Stomach smooth muscle (tissue), 2 donors: Measurements from ENCODE around the gene UQCC5.

Experiments
- H3K27ac ChIP-seq: one replicate; pipeline ENCODE4 v1.7.0; 2013; ENCODE audit warnings: mild to moderate bottlenecking, low read length, inconsistent platforms
- H3K27me3 ChIP-seq, 2 donors: one replicate each; pipeline ENCODE4 v1.7.0; 2013; ENCODE audit warnings: low read length in 2 of 2; ENCODE audit not compliant: insufficient read depth in 2 of 2, control insufficient read depth in 1 of 2
- H3K36me3 ChIP-seq, 2 donors: one replicate each; pipeline ENCODE4 v1.7.0; 2013; ENCODE audit warnings: low read length in 2 of 2; ENCODE audit not compliant: control insufficient read depth in 2 of 2, insufficient read depth in 2 of 2
- H3K4me1 ChIP-seq: one replicate; pipeline ENCODE4 v1.7.0; 2013; ENCODE audit warnings: low read length; ENCODE audit not compliant: control insufficient read depth, insufficient read depth
- H3K4me3 ChIP-seq, 2 donors: one replicate each; pipeline ENCODE4 v1.7.0; 2013; ENCODE audit warnings: low read length in 2 of 2
- H3K9ac ChIP-seq, 2 donors: one replicate each; pipeline ENCODE4 v1.7.0; 2013; ENCODE audit warnings: low read length in 2 of 2, mild to moderate bottlenecking in 1 of 2
- H3K9me3 ChIP-seq, 2 donors: one replicate each; pipeline ENCODE4 v1.7.0; 2013; ENCODE audit warnings: low read length in 2 of 2; ENCODE audit not compliant: control insufficient read depth in 2 of 2
- donor health status: healthy.
- donor health status: Pancreatic carcinoma.

UQCC5 gene

GRCh38 chr3:52537165-52537620 lies 788 bp downstream of the UQCC5 start:
- Histone ChIP-seq H3K4me1 (peaks cover 49% of the 10 kb centered on the region), H3K4me3 (peak overlapping the region; percentile 75 to 96), H3K9me3 (no peaks in the 10 kb centered on the region), H3K36me3 (peaks cover 0 to 10% of the 10 kb centered on the region in 2 donors), H3K9ac (peak overlapping the region; percentile 70 to 93), H3K27me3 (no peaks in the 10 kb centered on the region), H3K27ac (peak overlapping the region; percentile 88)

- H3K4me1 ChIP-seq, result peaks cover 45% of the 10 kb centered on the region
- no peaks in the 10 kb centered on the region for H3K9me3 ChIP-seq
These were observed 1.5 kb downstream of the UQCC5 start for GRCh38 chr3:52537726-52538421.

GRCh38 chr3:52539010-52539653 lies 2.7 kb downstream of the UQCC5 start:
- Histone ChIP-seq H3K4me3 (no peak overlapping the region), H3K27ac (no peak overlapping the region), H3K36me3 (peaks cover 1 to 10% of the 10 kb centered on the region in 2 donors), H3K9ac (no peak overlapping the region), H3K4me1 (peaks cover 39% of the 10 kb centered on the region), H3K9me3 (no peaks in the 10 kb centered on the region), H3K27me3 (no peaks in the 10 kb centered on the region)

More at GRCh38 chr3:52537726-52538421, 1.5 kb downstream of the UQCC5 start:
- Histone ChIP-seq H3K4me3 (peak overlapping the region; percentile 75 to 96), H3K36me3 (peaks cover 0 to 10% of the 10 kb centered on the region in 2 donors), H3K27ac (peak overlapping the region; percentile 88), H3K9ac (peak overlapping the region; percentile 64 to 70), H3K27me3 (no peaks in the 10 kb centered on the region)

GRCh38 chr3:52541050-52541449 lies 4.6 kb downstream of the UQCC5 start:
- Histone ChIP-seq H3K27ac (no peak overlapping the region), H3K9me3 (no peaks in the 10 kb centered on the region), H3K4me3 (no peak overlapping the region), H3K9ac (no peak overlapping the region), H3K36me3 (peaks cover 5 to 10% of the 10 kb centered on the region in 2 donors), H3K4me1 (peaks cover 30% of the 10 kb centered on the region), H3K27me3 (no peaks in the 10 kb centered on the region)

GRCh38 chr3:52544937-52545336 lies 8.5 kb downstream of the UQCC5 start:
- Histone ChIP-seq H3K9ac (no peak overlapping the region), H3K4me3 (no peak overlapping the region), H3K4me1 (no peaks in the 10 kb centered on the region), H3K27me3 (no peaks in the 10 kb centered on the region), H3K27ac (no peak overlapping the region), H3K9me3 (no peaks in the 10 kb centered on the region), H3K36me3 (peaks cover 13 to 15% of the 10 kb centered on the region in 2 donors)

- H3K9me3 ChIP-seq, result no peaks in the 10 kb centered on the region
- no peaks in the 10 kb centered on the region for H3K4me1 ChIP-seq
- H3K27me3 ChIP-seq, result no peaks in the 10 kb centered on the region
- H3K27ac ChIP-seq, result no peak overlapping the region
- peaks cover 10 to 22% of the 10 kb centered on the region in 2 donors for H3K36me3 ChIP-seq
- H3K4me3 ChIP-seq, result no peak overlapping the region
- H3K9ac ChIP-seq, result no peak overlapping the region
These were observed 9.9 kb downstream of the UQCC5 start for GRCh38 chr3:52546111-52546901.

GRCh38 chr3:52547143-52547542 lies 10.7 kb downstream of the UQCC5 start:
- H3K36me3 ChIP-seq, result peaks cover 10 to 29% of the 10 kb centered on the region in 2 donors
- H3K9ac ChIP-seq, result no peak overlapping the region
- H3K27me3 ChIP-seq, result no peaks in the 10 kb centered on the region
- H3K4me1 ChIP-seq, result no peaks in the 10 kb centered on the region
- H3K27ac ChIP-seq, result no peak overlapping the region
- H3K4me3 ChIP-seq, result no peak overlapping the region
- no peaks in the 10 kb centered on the region for H3K9me3 ChIP-seq

- no peak overlapping the region for H3K9ac ChIP-seq
- H3K36me3 ChIP-seq, result peaks cover 26 to 41% of the 10 kb centered on the region in 2 donors
- H3K27me3 ChIP-seq, result no peaks in the 10 kb centered on the region
- H3K9me3 ChIP-seq, result no peaks in the 10 kb centered on the region
- H3K4me1 ChIP-seq, result no peaks in the 10 kb centered on the region
- no peak overlapping the region for H3K4me3 ChIP-seq
- H3K27ac ChIP-seq, result no peak overlapping the region
These were observed 14.7 kb downstream of the UQCC5 start for GRCh38 chr3:52551118-52551517.

- Histone ChIP-seq H3K27me3 (no peaks in the 10 kb centered on the region), H3K36me3 (peaks cover 28 to 39% of the 10 kb centered on the region in 2 donors), H3K9ac (no peak overlapping the region), H3K27ac (no peak overlapping the region), H3K4me1 (no peaks in the 10 kb centered on the region), H3K4me3 (no peak overlapping the region), H3K9me3 (no peaks in the 10 kb centered on the region)
These were observed 15.7 kb downstream of the UQCC5 start for GRCh38 chr3:52552089-52552488.

- H3K9me3 ChIP-seq, result no peaks in the 10 kb centered on the region
- peaks cover 27 to 45% of the 10 kb centered on the region in 2 donors for H3K36me3 ChIP-seq
- H3K9ac ChIP-seq, result no peak overlapping the region
- no peaks in the 10 kb centered on the region for H3K27me3 ChIP-seq
- H3K27ac ChIP-seq, result no peak overlapping the region
- H3K4me1 ChIP-seq, result peaks cover 8% of the 10 kb centered on the region
- no peak overlapping the region for H3K4me3 ChIP-seq
These were observed 17.8 kb downstream of the UQCC5 start for GRCh38 chr3:52554026-52554755.
